ENCODE data around the gene PPP2CA.

DNA sequence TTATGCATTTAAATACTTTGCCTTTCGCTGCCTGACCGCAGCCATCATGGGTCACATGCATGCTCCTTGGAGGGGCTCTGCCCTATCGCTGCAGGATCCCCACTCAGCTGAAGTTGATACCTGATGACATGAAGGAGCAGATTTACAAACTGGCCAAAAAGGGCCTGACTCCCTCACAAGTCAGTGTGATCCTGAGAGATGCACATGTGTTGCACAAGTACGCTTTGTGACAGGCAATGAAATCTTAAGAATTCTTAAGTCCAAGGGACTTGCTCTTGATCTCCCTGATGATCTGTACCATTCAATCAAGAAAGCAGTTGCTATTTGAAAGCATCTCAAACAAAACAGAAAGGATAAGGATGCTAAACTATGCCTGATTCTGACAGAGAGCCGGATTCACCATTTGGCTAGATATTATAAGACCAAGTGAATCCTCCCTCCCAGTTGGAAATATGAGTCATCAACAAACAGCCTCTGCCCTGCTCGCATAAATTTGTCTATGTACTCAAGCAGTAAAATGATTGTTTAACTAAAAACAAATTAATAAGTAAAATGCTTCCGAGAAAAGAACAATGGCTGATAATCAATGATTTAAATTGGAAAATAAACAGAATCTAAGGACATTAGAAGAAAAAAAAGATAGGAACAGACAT, 41.6 kb upstream of the PPP2CA start:
- TF ChIP-seq, protein P1, sequence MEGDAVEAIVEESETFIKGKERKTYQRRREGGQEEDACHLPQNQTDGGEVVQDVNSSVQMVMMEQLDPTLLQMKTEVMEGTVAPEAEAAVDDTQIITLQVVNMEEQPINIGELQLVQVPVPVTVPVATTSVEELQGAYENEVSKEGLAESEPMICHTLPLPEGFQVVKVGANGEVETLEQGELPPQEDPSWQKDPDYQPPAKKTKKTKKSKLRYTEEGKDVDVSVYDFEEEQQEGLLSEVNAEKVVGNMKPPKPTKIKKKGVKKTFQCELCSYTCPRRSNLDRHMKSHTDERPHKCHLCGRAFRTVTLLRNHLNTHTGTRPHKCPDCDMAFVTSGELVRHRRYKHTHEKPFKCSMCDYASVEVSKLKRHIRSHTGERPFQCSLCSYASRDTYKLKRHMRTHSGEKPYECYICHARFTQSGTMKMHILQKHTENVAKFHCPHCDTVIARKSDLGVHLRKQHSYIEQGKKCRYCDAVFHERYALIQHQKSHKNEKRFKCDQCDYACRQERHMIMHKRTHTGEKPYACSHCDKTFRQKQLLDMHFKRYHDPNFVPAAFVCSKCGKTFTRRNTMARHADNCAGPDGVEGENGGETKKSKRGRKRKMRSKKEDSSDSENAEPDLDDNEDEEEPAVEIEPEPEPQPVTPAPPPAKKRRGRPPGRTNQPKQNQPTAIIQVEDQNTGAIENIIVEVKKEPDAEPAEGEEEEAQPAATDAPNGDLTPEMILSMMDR (IDR thresholded peaks at IDR 0.05; ENCODE audit: poor library complexity): no peak
- TF ChIP-seq EZH2phosphoT487 (IDR thresholded peaks at IDR 0.05; ENCODE audit: low read depth, severe bottlenecking, unreplicated experiment) (no peak), EZH2 (IDR thresholded peaks at IDR 0.05; ENCODE audit: borderline replicate concordance) (no peak)

All from hepatocyte (in vitro differentiated cells).